ENCODE data around the gene WDR90. TPM values are rescaled to one million over a fixed set of nuclear protein-coding genes. Genes with fewer than 3 reads are reported as not detected.

Gene WDR90
- total RNA-seq, 1 donor from 2014 or later: 50.0 TPM

GRCh38 chr16:661184-661821, 12.1 kb downstream of the WDR90 start:
- DNase-seq (ENCODE audit: low spot score in 2 of 2): no peak
- Histone ChIP-seq H3K27ac (no peak overlapping the region), H3K4me3 (peak overlapping the region; percentile 6 to 15), H3K27me3 (no peaks in the 10 kb centered on the region), H3K36me3 (no peaks in the 10 kb centered on the region), H3K4me1 (peaks cover 0 to 5% of the 10 kb centered on the region in 2 donors), H3K9me3 (no peaks in the 10 kb centered on the region)
- intact Hi-C loops (cut with DNase I): loop anchor here (2.0 to 10.0 kb wide), 2 partner anchors 25 to 267 kb away; partner anchors contain the start of genes METTL26 and NME4
- no peak for TF ChIP-seq CTCF (IDR thresholded peaks at IDR 0.05)

- H3K4me1 ChIP-seq: peaks cover 0 to 5% of the 10 kb centered on the region in 2 donors
- DNase-seq (ENCODE audit: low spot score in 2 of 2): no peak
- no peak overlapping the region for H3K4me3 ChIP-seq
- H3K9me3 ChIP-seq: no peaks in the 10 kb centered on the region
- no peak overlapping the region for H3K27ac ChIP-seq
- no peaks in the 10 kb centered on the region for H3K36me3 ChIP-seq
- H3K27me3 ChIP-seq: no peaks in the 10 kb centered on the region
- intact Hi-C loops (cut with DNase I): loop anchor here (10.0 kb wide), 1 partner anchor 267 kb away; the partner anchor contains the start of gene NME4
- no peak for TF ChIP-seq CTCF (IDR thresholded peaks at IDR 0.05)
These were observed 12.9 kb downstream of the WDR90 start for GRCh38 chr16:662095-662494.

GRCh38 chr16:662597-662996, 13.4 kb downstream of the WDR90 start:
- Histone ChIP-seq H3K36me3 (no peaks in the 10 kb centered on the region), H3K4me3 (no peak overlapping the region), H3K9me3 (no peaks in the 10 kb centered on the region), H3K27me3 (no peaks in the 10 kb centered on the region), H3K27ac (no peak overlapping the region), H3K4me1 (peaks cover 0 to 10% of the 10 kb centered on the region in 2 donors)
- TF ChIP-seq CTCF (IDR thresholded peaks at IDR 0.05): no peak
- DNase-seq (ENCODE audit: low spot score in 2 of 2): no peak
- intact Hi-C loops (cut with DNase I): loop anchor here (10.0 kb wide), 1 partner anchor 268 kb away; the partner anchor contains the start of gene NME4

GRCh38 chr16:666572-666971, 17.4 kb downstream of the WDR90 start:
- TF ChIP-seq CTCF (IDR thresholded peaks at IDR 0.05): no peak
- intact Hi-C loops (cut with DNase I): loop anchor here (10.0 kb wide), 1 partner anchor 272 kb away; the partner anchor contains the start of gene NME4
- Histone ChIP-seq H3K4me1 (peaks cover 0 to 14% of the 10 kb centered on the region in 2 donors), H3K36me3 (peaks cover 22% of the 10 kb centered on the region in 2 donors), H3K27ac (no peak overlapping the region), H3K9me3 (no peaks in the 10 kb centered on the region), H3K4me3 (no peak overlapping the region), H3K27me3 (no peaks in the 10 kb centered on the region)
- DNase-seq (ENCODE audit: low spot score in 2 of 2): no peak

GRCh38 chr16:667113-667779, 18.1 kb downstream of the WDR90 start:
- Histone ChIP-seq H3K9me3 (no peaks in the 10 kb centered on the region), H3K4me3 (peak overlapping the region; percentile 86 to 98), H3K27me3 (no peaks in the 10 kb centered on the region), H3K4me1 (peaks cover 0 to 14% of the 10 kb centered on the region in 2 donors), H3K27ac (peak overlapping the region; percentile 28 to 88), H3K36me3 (peaks cover 29% of the 10 kb centered on the region in 2 donors)
- TF ChIP-seq CTCF (IDR thresholded peaks at IDR 0.05): no peak
- intact Hi-C loops (cut with DNase I): loop anchor here (10.0 kb wide), 1 partner anchor 272 kb away; the partner anchor contains the start of gene NME4
- no peak for DNase-seq (ENCODE audit: low spot score in 2 of 2)
